Stimulated activated CD4-positive, alpha-beta T cell treated with anti-CD3 and anti-CD28 coated beads, Interleukin-4, amount 100 ng/mL, for 24 hours (primary cell): ENCODE results near the gene TCP11.

ENCODE experiments used
- DNase-seq: peaks from one replicate; pipeline ENCODE4 v3.0.0-alpha.2; 2020

TCP11 gene

DNA sequence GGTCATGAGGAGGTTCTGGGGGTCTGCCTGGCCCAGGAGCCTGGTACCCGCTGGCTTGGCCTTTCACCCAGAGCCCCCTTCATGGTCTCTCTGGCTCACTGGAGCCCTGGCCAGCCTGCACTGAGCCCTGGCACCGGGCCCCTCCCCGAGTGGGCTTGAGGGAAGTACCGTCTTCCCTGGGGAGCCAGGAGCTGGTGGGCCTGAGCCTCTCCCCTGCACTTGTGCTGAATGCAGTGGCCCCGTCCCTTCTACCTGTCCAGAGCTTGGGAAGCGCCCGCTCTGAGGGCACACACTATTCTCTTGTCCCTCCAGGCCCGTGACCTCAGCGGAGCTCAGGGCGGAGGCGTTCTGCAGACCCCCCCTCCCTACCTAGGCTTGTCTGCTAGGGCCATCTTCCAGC, 62.2 kb downstream of the TCP11 start:
- no peak for DNase-seq

DNA sequence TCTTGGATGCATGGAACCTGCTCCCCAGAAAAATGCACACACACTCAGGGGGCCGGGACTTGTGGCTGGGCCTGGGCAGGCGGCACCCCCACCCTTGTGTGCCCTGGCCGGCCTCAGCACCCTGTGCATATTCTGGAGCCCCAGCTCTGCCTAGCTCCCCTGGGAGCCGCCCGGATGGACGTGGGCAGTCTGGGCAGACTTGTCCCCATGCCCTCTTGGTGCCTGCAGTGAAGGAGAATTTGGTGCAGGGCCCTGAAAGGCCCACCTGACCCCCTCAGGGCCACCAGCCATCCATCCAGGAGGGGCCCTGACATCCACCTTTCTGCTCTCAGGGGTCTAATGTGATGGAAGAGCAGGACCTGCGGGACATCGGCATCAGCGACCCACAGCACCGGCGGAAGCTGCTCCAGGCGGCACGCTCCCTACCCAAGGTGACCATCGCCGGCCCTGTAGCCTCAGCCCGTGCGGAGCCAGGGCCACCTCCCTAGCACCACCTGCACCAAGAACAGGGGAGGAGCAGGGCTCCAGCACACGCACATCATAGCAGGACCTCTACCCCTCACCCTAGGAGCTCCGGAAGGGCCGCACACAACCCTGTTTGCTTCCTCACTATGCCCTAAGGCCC, 62.8 kb downstream of the TCP11 start:
- DNase-seq: no peak

GRCh38 chr6:35077713-35078105, 63.4 kb downstream of the TCP11 start:
- DNase-seq: no peak

DNA sequence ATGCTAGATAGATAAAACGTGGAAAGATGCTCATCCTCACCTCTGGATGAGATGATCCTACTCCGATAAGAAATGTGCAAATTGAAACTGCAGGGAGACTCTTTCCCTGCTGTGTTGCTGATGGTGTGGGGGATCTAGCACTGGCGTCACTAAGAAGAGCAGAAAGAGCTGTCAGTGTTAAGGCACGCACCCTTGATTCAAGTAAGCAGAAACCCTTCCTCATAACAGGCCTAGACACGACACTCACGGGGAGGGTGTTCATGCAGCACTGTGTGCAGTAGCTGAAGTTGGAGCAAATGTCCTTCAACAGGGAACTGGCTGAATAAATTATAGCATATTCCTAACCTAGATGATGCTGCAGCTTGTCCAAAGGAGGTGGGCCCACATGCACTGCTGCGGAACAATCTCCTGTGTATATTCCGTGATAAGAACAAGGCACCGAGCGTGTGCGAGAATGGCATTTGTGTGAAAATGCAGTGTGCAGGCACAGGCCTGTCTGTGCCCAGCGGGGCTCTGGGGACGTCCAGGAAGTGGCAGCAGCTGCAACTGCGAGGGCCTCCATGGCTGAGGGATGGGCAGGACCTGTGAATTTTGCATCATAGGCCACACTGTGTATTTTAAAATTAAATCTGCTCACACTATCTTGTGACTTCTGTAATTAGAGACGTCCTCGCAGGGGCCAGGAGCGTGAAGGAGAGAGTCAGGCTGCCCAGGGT, 64.0 kb downstream of the TCP11 start:
- no peak for DNase-seq

DNA sequence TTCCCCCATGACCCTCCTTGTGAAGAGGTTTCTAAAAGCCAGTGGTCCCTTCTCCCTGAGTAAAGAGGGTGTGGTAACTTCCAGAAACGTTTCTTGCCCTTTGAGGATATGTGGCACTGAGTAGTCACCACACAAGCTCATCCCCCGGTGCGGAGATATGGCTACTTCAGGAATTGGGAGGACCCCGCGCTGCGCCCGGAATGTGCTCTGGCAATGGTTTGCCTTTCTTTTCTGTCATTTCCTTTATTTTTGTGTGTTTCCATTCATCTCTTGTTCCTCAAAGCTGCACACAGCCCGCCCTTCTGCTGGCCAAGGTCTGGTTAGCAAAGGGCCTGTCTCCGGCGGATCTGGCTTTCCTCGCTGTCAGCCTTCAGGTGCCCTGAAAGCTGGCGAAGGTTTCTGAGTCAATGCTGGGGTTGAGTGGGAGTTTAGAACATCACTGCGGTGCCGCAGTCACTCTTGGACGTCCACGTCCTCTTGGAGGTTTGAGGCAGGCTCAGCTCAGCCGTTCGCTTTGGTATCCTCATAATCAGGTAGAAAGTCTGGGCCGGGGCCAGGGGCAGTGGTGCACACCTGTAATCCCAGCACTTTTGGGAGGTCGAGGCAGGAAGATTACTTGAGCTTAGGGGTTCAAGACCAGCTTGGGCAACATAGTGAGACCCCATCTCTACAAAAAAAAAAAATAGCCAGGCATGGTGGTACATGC, 67.2 kb downstream of the TCP11 start:
- no peak for DNase-seq

GRCh38 chr6:35073211-35073610, 67.9 kb downstream of the TCP11 start:
- DNase-seq: no peak

GRCh38 chr6:35072698-35073055, 68.5 kb downstream of the TCP11 start:
- DNase-seq: no peak

DNA sequence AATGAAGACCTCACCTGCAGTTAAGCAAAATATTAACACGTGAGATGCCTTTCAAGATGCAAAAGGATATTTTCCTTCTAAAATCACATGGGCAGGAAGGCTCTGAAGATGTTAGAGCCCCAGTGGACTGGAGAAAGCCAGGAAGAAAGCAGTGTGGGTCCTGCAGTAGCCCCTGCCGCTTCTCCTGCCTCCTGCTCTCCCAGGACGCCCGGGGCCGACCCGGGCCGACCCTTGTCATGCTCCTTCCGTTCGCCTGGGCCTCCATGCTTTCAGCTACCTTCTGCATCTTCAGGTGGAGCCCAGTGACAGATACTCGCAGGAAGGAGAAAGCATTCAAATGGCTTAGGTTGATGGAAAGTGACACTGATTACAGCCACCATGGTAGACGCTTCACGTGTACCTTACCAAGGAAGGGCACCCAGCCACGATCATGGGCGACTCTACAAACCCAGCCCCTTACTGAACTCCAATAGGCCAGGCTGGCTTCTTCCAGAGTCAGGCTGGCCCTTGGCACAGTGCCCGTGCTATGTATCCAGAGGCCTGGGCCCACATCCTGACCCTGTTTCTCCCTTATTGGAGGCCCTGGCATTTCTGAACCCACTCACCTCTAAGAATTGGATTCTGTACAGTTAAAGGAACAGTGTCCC, 69.0 kb downstream of the TCP11 start:
- no peak for DNase-seq

DNA sequence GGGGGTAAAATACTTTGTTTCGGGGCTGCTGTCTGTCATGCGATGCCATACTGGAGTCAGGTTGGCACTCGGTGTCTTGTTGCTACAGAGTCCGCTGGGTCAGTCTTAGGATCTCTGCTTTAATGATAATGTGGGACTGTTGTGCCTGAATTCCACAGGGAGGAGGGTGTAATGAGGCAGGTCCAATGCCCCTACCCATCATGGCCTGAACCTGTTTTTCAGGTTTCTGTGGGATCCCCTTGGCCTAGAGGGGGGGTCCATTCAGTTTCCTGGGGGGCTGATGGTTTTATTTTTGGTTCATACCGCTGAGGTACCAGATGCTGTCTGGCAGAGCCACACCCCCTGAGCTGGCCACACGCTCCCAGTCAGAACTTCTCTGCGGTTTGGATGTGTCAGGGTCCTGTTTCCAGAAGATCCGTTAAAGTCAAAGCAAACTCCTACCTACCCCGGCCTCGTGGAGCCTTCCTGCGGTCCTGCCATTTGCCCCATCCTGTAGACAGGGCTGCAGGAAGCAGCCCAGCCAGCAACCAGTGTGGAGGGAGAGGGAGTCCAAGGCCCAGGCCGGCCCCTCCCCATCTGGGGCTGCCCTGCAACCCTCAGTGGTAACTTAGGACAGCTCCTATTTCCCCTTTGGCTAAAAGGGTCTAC, 69.7 kb downstream of the TCP11 start:
- no peak for DNase-seq

GRCh38 chr6:35070111-35070510, 71.0 kb downstream of the TCP11 start:
- no peak for DNase-seq

DNA sequence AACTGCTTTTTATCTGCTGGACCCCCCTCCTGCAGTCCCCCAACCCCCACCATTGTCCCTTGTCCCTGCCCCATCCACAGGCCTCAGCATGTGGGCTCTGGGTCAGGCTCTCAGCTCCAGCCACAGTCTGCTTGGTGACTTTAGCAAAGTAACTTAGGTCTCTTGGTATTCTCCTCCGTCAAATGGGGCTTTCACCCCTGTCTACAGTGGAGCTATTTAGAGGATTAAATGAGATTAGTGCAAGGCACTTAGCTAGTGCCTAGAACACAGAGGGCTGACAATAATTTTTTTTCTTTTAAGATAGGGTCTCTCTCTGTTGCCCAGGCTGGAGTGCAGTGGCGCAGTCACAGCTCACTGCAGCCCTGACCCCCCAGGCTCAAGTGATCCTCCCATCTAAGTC, 71.9 kb downstream of the TCP11 start:
- DNase-seq: no peak

DNA sequence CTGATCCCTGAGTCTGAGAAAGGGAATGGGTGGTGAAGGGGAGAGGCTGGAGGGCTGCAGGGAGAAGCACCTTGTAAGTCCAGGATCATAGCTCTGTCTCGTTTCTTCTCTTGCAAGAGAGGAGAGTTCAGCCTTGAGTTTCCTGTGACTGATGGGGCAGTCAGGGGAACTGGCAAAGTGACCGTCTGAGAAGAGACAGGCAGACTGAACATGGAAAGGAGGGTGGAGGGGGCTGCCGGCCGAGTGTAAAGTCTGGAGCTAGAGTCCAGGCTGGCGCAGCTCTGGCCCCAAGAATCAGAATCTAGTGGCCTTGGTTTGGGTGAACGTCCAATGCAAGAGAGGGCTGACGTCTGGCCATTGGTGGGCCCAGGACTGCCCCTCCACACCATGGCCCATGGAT, 72.5 kb downstream of the TCP11 start:
- DNase-seq: no peak

DNA sequence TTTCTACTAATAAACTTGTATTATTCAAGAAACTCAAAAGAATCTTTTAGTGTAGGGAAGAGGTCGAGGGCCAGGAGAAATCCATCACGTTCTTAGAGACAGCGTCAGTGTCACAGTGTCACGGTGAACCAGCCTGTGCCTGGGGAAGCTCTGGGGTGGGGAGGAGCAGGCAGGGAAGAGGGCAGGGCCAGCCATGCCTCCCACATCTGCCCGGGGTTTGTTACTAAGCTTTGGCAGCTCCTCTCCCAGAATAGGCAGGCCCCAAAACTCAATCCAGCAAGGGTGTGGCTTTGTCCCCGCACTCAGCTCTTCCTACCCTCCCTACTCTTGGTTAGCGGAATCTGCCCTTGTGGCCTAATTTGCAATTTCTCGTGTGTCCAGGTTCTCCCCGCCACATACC, 72.9 kb downstream of the TCP11 start:
- no peak for DNase-seq
